GM18519 (cell line): ENCODE data around the gene CRIP1.

Source experiments
- ATAC-seq: cut with Tn5 transposase; IDR thresholded peaks from one replicate; pipeline ENCODE4 v1.9.1; 2021; ENCODE audit warnings: mild to moderate bottlenecking, moderate library complexity; ENCODE audit not compliant: unreplicated experiment, low FRiP score

The CRIP1 gene

DNA sequence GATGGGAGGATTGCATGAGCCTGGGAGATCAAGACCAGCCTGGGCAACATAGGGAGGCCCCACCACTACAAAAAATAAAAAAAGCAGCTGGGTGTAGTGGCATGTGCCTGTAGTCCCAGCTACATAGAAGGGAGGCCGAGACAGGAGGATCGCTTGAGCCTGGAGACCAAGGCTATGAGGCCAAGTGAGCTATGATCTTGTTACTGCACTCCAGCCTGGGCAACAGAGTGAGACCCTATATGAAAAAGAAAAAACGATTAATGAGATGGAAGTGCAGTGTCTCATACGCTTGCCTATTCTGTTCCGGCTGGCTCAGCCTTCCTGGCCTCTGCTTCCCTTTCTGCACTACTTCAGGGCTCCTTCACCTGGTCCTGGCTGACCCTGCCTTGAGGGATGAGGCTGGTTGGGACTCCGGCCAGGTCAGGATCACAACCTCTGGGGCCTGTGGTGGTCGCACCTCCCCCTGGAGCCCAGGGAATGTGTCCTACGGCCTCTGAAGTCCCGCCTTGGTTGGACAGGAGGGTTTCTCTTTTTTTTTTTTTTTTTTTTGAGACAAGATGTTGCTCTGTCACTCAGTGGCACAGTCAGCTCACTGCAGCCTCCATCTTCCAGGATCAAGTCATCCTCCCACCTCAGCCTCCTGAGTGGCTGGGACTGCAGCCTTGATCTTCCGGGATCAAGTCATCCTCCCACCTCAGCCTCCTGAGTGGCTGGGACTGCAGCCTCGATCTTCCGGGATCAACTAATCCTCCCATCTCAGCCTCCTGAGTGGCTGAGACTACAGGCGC, 15.0 kb downstream of the CRIP1 start:
- no peak for ATAC-seq

GRCh38 chr14:105502446-105503295, 16.0 kb downstream of the CRIP1 start:
- no peak for ATAC-seq

GRCh38 chr14:105503296-105503640, 16.6 kb downstream of the CRIP1 start:
- ATAC-seq, result no peak

- no peak for ATAC-seq
Observed at GRCh38 chr14:105503935-105504692, 17.4 kb downstream of the CRIP1 start.

DNA sequence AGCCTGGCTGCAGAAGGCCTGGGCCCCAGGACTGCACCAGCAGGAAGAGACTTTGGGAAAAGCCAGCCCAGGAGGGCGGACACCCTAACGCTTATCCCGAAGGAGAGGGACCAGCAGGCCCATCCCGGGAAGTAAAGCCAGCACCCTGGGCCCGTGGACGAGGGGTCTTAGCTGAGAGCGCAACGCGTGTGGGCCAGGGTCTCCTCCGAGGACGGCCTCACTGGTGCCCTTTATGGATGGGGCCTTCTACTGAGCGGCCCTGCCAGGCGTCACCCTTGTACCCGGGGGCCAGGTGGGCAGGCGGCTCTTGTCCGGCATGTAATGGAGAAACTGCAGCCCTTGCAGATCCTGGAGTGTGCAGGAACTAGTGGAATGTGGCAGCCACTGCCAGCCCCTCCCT, 18.4 kb downstream of the CRIP1 start:
- ATAC-seq, result no peak

DNA sequence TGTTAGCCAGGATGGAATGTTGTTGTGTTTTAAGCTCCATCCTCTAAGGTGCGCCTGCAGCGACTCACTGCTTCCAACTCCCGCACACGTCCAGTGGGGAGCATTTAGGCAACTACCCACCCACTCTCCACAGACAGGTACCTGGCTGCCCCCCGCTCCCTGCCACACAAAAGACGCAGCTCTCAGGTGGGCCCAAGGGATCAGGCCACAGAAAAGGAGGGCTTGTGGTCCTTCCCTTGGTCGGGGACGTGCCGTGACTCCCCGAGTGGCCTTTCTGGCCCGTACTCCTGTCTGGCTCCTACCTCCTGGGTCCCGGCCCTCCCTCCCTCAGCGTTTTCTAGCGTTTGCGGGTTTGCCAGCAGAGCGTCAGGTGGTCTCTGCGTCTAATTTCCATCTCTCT, 20.6 kb downstream of the CRIP1 start:
- ATAC-seq, result no peak

GRCh38 chr14:105508069-105508468, 21.4 kb downstream of the CRIP1 start:
- ATAC-seq, result no peak

GRCh38 chr14:105508601-105509000, 21.9 kb downstream of the CRIP1 start:
- ATAC-seq, result no peak

- no peak for ATAC-seq
Observed at GRCh38 chr14:105517096-105517495, 30.4 kb downstream of the CRIP1 start.

DNA sequence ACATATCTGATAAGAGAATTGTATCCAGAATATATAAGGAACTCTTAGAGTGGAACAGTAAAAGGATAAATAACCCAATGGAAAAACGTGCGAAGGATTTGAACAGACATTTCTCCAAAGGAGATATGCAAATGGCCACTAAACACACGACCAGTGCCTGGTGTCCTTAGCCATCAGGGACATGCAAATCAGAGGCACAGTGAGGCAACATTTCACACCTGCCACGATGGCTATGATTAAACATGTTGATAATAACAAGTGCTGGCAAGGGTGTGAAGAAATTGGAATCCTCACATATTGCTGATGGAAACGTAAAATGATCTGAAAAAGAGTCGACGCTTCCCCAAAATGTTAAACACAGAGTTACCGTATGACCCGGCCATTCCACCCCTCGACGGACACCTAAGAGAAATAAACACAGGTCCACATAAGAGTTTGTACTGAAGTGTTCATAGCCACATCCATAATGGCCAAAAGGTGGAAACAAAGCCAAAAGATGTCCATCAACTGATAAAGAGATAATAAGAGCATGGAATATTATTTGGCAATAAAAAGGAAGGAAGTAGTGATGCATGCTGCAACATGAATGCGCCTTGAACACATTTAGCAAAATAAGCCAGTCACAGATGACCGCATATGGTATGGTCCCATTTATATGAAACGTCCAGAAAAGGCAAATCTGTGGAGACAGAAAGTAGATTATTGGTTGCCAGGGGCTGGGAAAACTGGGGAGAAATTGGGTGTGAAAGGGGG, 33.4 kb downstream of the CRIP1 start:
- no peak for ATAC-seq

- ATAC-seq, result no peak
Observed at GRCh38 chr14:105525326-105525725, 38.6 kb downstream of the CRIP1 start.

DNA sequence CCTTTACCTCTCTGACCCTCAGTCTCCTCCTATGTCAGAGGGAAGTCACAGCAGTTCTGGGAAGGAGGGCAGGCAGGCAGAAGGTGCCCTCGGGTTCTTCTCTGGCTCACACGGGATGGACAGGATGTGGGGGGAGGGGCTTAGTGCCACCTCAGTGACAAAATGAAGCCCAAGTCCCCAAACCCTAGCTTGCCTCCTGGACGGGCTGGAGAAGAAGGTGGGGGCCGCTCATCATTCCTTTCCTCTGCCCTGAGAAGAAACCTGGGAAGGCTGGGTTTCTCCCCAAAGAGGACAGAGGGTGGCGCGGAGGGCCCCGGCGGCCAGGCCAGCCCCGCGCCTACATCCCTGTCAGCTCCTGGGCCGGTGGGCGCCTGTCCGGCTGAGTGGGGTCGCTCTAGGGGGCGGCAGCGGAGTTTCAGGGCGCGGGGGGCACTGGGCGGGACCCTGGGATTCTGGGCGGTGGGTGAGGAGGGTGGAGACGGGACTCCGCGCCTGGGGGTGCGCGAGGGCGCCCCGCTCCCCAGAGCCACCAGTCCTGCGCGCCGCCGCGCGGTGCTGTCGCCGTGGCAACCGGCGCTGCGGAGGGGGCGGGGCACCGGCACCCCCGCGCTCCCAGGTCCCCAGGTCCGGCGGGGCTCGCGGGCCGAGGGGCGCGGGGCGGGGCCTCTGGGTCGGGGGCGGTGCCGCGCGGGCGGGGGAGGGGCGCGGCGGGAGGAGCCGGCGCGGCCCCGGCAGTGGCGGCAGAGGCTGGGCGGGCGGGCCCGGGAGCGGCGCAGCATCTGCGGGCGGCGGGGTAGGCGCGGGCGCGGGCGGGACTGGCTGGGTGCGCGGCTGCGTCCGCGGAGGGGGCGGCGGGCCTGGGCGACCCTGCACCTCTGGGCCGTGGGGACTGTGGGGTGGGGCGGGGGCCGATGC, 39.4 kb downstream of the CRIP1 start, which contains the start of gene TMEM121:
TMEM121 (plus strand) TSS at position 723 of the 915 bp plus-strand sequence. CDS start 2,252 bp downstream, outside the sequence.
- ATAC-seq, result no peak

DNA sequence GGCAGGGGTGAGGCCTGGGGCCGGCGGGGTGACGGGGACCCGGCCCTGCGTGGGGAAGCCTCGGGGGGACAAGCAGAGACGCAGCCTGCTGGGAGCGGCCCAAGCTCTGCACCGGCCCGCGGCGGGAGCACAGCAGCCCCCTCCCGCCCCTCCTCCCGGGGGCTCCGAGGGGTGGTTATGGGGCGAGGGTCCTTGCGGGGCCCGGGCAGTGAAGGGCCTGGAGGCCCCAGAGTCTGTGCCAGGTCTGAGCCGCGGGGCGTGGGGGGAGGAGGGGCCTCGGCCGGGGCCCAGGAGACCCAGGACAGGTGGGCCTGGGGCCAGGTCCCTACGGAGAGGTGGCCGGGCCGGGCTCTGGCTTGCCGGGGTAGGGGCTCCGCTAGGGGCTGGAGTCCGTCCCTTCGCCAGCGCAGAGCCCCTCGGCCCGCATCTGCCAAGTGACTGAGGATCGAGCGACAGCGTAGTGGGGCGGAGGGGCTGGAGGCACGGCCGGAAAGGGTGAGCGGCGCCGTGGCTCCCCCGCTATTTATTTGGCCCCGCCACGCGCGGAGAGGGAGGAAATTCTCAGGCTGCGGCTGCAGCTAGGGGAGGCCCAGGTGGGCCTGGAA, 40.2 kb downstream of the CRIP1 start:
- ATAC-seq, result no peak

- no peak for ATAC-seq
Observed at GRCh38 chr14:105527381-105527825, 40.7 kb downstream of the CRIP1 start.

DNA sequence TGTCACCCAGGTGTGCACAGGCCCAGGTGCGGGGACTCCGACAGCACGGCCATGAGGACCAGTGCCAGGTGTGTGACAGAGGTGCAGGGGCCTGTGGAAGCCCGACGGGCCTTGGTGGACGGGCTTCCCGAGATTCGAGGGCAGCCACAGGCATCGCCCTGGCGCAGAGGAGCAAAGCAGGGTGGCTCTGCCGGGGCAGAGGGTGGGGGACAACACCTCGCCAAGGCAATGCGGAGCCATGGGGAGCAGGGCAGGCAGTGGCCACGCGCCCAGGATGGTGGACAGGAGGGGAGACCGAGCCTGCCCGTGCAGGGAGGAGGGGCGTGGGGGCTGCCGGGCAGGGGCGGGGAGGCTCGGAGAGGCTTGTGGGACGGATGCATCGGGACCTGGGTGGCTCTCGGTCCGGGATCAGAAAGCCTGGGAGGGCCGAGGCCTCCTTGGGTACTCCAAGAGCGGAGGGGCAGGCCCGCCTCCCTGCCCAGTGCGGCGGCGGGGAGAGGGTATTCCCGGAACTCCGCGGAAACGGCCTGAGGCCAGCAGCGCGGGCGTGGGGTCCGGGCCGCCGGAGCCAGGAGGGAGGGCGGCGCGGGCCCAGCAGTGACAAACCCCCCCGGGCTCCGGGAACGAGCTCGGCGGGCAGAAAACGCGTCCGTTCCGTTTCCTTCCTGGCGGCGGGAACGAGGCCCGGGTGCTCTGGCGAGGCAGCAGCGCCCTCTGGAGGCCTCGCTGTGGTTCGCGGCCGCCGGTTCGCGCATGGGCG, 41.3 kb downstream of the CRIP1 start:
- ATAC-seq, result no peak

DNA sequence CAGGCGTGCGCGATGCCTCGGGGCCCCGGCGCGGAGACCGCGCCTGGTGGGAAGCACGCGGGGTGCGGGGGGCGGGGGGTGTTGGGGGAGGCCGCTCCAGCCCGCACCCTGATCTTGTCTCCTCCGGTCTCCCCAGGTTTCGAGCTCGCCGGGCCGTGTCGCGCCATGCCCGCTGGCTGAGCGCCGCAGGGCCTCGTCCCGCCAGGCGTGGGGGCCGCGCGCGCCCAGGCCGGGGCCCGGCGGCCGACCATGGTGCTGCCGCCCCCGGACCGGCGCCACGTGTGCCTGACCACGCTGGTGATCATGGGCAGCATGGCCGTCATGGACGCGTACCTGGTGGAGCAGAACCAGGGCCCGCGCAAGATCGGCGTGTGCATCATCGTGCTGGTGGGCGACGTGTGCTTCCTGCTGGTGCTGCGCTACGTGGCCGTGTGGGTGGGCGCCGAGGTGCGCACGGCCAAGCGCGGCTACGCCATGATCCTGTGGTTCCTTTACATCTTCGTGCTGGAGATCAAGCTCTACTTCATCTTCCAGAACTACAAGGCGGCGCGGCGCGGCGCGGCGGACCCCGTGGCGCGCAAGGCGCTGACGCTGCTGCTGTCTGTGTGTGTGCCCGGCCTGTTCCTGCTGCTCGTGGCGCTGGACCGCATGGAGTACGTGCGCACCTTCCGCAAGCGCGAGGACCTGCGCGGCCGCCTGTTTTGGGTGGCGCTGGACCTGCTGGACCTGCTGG, 42.1 kb downstream of the CRIP1 start:
- no peak for ATAC-seq

DNA sequence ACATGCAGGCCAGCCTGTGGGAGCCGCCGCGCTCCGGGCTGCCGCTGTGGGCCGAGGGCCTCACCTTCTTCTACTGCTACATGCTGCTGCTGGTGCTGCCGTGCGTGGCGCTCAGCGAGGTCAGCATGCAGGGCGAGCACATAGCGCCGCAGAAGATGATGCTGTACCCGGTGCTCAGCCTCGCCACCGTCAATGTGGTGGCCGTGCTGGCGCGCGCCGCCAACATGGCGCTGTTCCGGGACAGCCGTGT, 42.6 kb downstream of the CRIP1 start:
- no peak for ATAC-seq
